NCI-H510A (cell line): ENCODE measurements around the gene BZW2.
"Not testable (repeated sequence)": the region's sequence is repeated elsewhere in the genome, so short reads cannot be mapped to it uniquely, and the experiment has no call there.

Source experiments
- DNase-seq: peaks from one replicate; lab custom pipeline; 2025; lab: John Stamatoyannopoulos, UW

BZW2 gene

GRCh38 chr7:16675277-16675676 is 29.3 kb downstream of the BZW2 start:
- no peak for DNase-seq

- DNase-seq = no peak
These were observed 32.1 kb downstream of the BZW2 start for GRCh38 chr7:16677978-16678494.

- DNase-seq = not testable (repeated sequence)
These were observed 32.9 kb downstream of the BZW2 start for GRCh38 chr7:16678645-16679566.

- DNase-seq = no peak
These were observed 39.0 kb downstream of the BZW2 start for GRCh38 chr7:16684935-16685334.

- no peak for DNase-seq
These were observed 39.6 kb downstream of the BZW2 start for GRCh38 chr7:16685535-16685934.

GRCh38 chr7:16688249-16688648 is 42.3 kb downstream of the BZW2 start:
- DNase-seq = no peak

- no peak for DNase-seq
These were observed 45.3 kb downstream of the BZW2 start for GRCh38 chr7:16691241-16691640.

GRCh38 chr7:16693601-16694318 is 47.8 kb downstream of the BZW2 start:
- DNase-seq = no peak

- DNase-seq = no peak
These were observed 48.8 kb downstream of the BZW2 start for GRCh38 chr7:16694806-16695205.

GRCh38 chr7:16695621-16696237 is 49.7 kb downstream of the BZW2 start:
- no peak for DNase-seq

- no peak for DNase-seq
These were observed 51.7 kb downstream of the BZW2 start for GRCh38 chr7:16697507-16698199.

GRCh38 chr7:16698200-16698905 is 52.4 kb downstream of the BZW2 start:
- DNase-seq = no peak

- no peak for DNase-seq
These were observed 56.5 kb downstream of the BZW2 start for GRCh38 chr7:16702441-16702840.

GRCh38 chr7:16708511-16708910 is 62.5 kb downstream of the BZW2 start:
- no peak for DNase-seq

GRCh38 chr7:16708980-16709379 is 63.0 kb downstream of the BZW2 start:
- DNase-seq = no peak

GRCh38 chr7:16710651-16711050 is 64.7 kb downstream of the BZW2 start:
- no peak for DNase-seq

- no peak for DNase-seq
These were observed 65.7 kb downstream of the BZW2 start for GRCh38 chr7:16711730-16712129.

- no peak for DNase-seq
These were observed 66.9 kb downstream of the BZW2 start for GRCh38 chr7:16712916-16713315.

- no peak for DNase-seq
These were observed 69.9 kb downstream of the BZW2 start for GRCh38 chr7:16715928-16716327.

- no peak for DNase-seq
These were observed 72.2 kb downstream of the BZW2 start for GRCh38 chr7:16718111-16718656.

- DNase-seq = no peak
These were observed 73.7 kb downstream of the BZW2 start for GRCh38 chr7:16719699-16720098.
